ES-I3 (cell line): ENCODE data around the gene ADGRG6.
"Not testable (repeated sequence)": the region's sequence is repeated elsewhere in the genome, so short reads cannot be mapped to it uniquely, and the experiment has no call there.

Experiments used
- H3K36me3 ChIP-seq: 2 replicates; pipeline ENCODE4 v1.6.1; 2013; ENCODE audit warnings: mild to moderate bottlenecking, low read length, control low read depth, moderate library complexity; ENCODE audit not compliant: insufficient read depth
- H3K4me1 ChIP-seq: 2 replicates; pipeline ENCODE4 v1.6.1; 2013; ENCODE audit warnings: mild to moderate bottlenecking, control low read depth, low read length; ENCODE audit not compliant: insufficient read depth
- H3K9ac ChIP-seq: 2 replicates; pipeline ENCODE4 v1.6.1; 2013; ENCODE audit warnings: low read depth, mild to moderate bottlenecking, low read length, moderate library complexity
- H3K9me3 ChIP-seq: 2 replicates; pipeline ENCODE4 v1.6.1; 2013; ENCODE audit warnings: mild to moderate bottlenecking, low read length, moderate library complexity; ENCODE audit not compliant: control insufficient read depth, insufficient read depth

The ADGRG6 gene

GRCh38 chr6:142443532-142443931 is 141.7 kb downstream of the ADGRG6 start:
- Histone ChIP-seq H3K36me3 (no peaks in the 10 kb centered on the region), H3K4me1 (peaks cover 23% of the 10 kb centered on the region), H3K9me3 (no peaks in the 10 kb centered on the region), H3K9ac (no peak overlapping the region)

- H3K36me3 ChIP-seq: no peaks in the 10 kb centered on the region
- peaks cover 23% of the 10 kb centered on the region for H3K4me1 ChIP-seq
- no peaks in the 10 kb centered on the region for H3K9me3 ChIP-seq
- H3K9ac ChIP-seq: no peak overlapping the region
Measured at GRCh38 chr6:142444376-142444775, 142.6 kb downstream of the ADGRG6 start.

- H3K4me1 ChIP-seq: peaks cover 23% of the 10 kb centered on the region
- H3K9ac ChIP-seq: no peak overlapping the region
- H3K9me3 ChIP-seq: no peaks in the 10 kb centered on the region
- H3K36me3 ChIP-seq: no peaks in the 10 kb centered on the region
Measured at GRCh38 chr6:142444881-142445301, 143.1 kb downstream of the ADGRG6 start.

- no peaks in the 10 kb centered on the region for H3K36me3 ChIP-seq
- H3K9ac ChIP-seq: no peak overlapping the region
- H3K9me3 ChIP-seq: no peaks in the 10 kb centered on the region
- peaks cover 15% of the 10 kb centered on the region for H3K4me1 ChIP-seq
Measured at GRCh38 chr6:142446168-142446567, 144.4 kb downstream of the ADGRG6 start.

- Histone ChIP-seq H3K36me3 (no peaks in the 10 kb centered on the region), H3K4me1 (peaks cover 12% of the 10 kb centered on the region), H3K9ac (no peak overlapping the region), H3K9me3 (no peaks in the 10 kb centered on the region)
Measured at GRCh38 chr6:142446576-142446975, 144.8 kb downstream of the ADGRG6 start.

- peaks cover 12% of the 10 kb centered on the region for H3K4me1 ChIP-seq
- no peaks in the 10 kb centered on the region for H3K36me3 ChIP-seq
- H3K9ac ChIP-seq: no peak overlapping the region
- H3K9me3 ChIP-seq: no peaks in the 10 kb centered on the region
Measured at GRCh38 chr6:142448091-142448729, 146.4 kb downstream of the ADGRG6 start.

GRCh38 chr6:142450856-142451255 is 149.0 kb downstream of the ADGRG6 start:
- H3K4me1 ChIP-seq, H3K36me3 ChIP-seq, H3K9me3 ChIP-seq, H3K9ac ChIP-seq: not testable (repeated sequence)

GRCh38 chr6:142452993-142453392 is 151.2 kb downstream of the ADGRG6 start:
- H3K4me1 ChIP-seq: no peaks in the 10 kb centered on the region
- H3K36me3 ChIP-seq: no peaks in the 10 kb centered on the region
- no peak overlapping the region for H3K9ac ChIP-seq
- H3K9me3 ChIP-seq: no peaks in the 10 kb centered on the region

- H3K4me1 ChIP-seq: not testable (repeated sequence)
Measured at GRCh38 chr6:142454196-142454595, 152.4 kb downstream of the ADGRG6 start.

GRCh38 chr6:142454848-142455247 is 153.0 kb downstream of the ADGRG6 start:
- not testable (repeated sequence) for H3K9me3 ChIP-seq, H3K4me1 ChIP-seq, H3K36me3 ChIP-seq, H3K9ac ChIP-seq

More at GRCh38 chr6:142454196-142454595, 152.4 kb downstream of the ADGRG6 start:
- H3K9ac ChIP-seq, H3K36me3 ChIP-seq, H3K9me3 ChIP-seq: not testable (repeated sequence)

GRCh38 chr6:142455957-142456589 is 154.3 kb downstream of the ADGRG6 start:
- no peaks in the 10 kb centered on the region for H3K4me1 ChIP-seq
- no peak overlapping the region for H3K9ac ChIP-seq
- no peaks in the 10 kb centered on the region for H3K36me3 ChIP-seq

GRCh38 chr6:142457638-142458406 is 156.0 kb downstream of the ADGRG6 start:
- H3K9ac ChIP-seq: no peak overlapping the region
- H3K4me1 ChIP-seq: no peaks in the 10 kb centered on the region
- no peaks in the 10 kb centered on the region for H3K36me3 ChIP-seq
- peaks cover 7% of the 10 kb centered on the region for H3K9me3 ChIP-seq

More at GRCh38 chr6:142455957-142456589, 154.3 kb downstream of the ADGRG6 start:
- H3K9me3 ChIP-seq: no peaks in the 10 kb centered on the region

- Histone ChIP-seq H3K36me3 (no peaks in the 10 kb centered on the region), H3K9me3 (peaks cover 13% of the 10 kb centered on the region), H3K4me1 (no peaks in the 10 kb centered on the region), H3K9ac (no peak overlapping the region)
Measured at GRCh38 chr6:142458836-142459235, 157.0 kb downstream of the ADGRG6 start.

GRCh38 chr6:142459271-142459670 is 157.5 kb downstream of the ADGRG6 start:
- no peaks in the 10 kb centered on the region for H3K4me1 ChIP-seq
- H3K9me3 ChIP-seq: peaks cover 14% of the 10 kb centered on the region
- H3K9ac ChIP-seq: no peak overlapping the region
- H3K36me3 ChIP-seq: no peaks in the 10 kb centered on the region

- H3K9me3 ChIP-seq: peaks cover 14% of the 10 kb centered on the region
- no peak overlapping the region for H3K9ac ChIP-seq
- H3K36me3 ChIP-seq: no peaks in the 10 kb centered on the region
- H3K4me1 ChIP-seq: no peaks in the 10 kb centered on the region
Measured at GRCh38 chr6:142462260-142462659, 160.5 kb downstream of the ADGRG6 start.
